ENCODE results near the gene NCKAP5. TPM values are rescaled to one million over a fixed set of nuclear protein-coding genes. Genes with fewer than 3 reads are reported as not detected.

The NCKAP5 gene
- total RNA-seq, 1 experiment from 2014 or later = 3.2 TPM

DNA sequence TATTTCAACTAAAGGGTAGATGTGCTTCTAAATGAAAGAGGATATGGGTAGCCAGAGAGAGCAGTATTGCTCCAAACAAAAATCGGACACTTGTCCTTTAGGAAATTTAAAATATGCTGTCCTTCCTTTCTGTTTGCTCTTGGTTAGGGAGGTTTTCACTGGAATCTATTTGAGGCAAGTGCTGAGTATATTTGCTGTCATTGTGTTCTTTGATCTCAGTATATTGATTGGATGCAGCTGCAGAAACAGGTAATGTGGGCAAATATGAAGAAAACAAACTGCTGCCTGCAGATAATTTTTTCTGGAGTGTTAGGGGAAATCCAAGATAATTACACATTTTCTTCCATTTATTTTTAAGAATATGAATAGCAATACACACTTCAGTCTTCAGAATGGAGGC lies 410.2 kb downstream of the NCKAP5 start:
- Histone ChIP-seq H3K9ac (ENCODE audit: low read length) (no peak overlapping the region), H3K9me3 (ENCODE audit: low read length) (no peaks in the 10 kb centered on the region), H3K4me2 (ENCODE audit: low read length) (no peak overlapping the region), H3K79me2 (ENCODE audit: low read length) (no peaks in the 10 kb centered on the region), H3K4me1 (ENCODE audit: insufficient read depth, low read length) (no peaks in the 10 kb centered on the region), H3K36me3 (ENCODE audit: low read depth, low read length) (0 out of 2 replicates have a peak, but pooled peaks cover 3% of the 10 kb centered on the region), H2AFZ (ENCODE audit: low read length) (no peak overlapping the region), H3K9me2 (replicated peaks; ENCODE audit: low read length) (no peaks in the 10 kb centered on the region), H3K27me3 (ENCODE audit: low read length) (no peaks in the 10 kb centered on the region), H3F3A (ENCODE audit: low read length, unreplicated experiment) (no peaks in the 10 kb centered on the region), H3K4me3 (ENCODE audit: low read length) (no peak overlapping the region), H3K27ac (ENCODE audit: low read length) (no peak overlapping the region), H4K20me1 (ENCODE audit: low read length) (no peaks in the 10 kb centered on the region)
- ChIA-PET CTCF (no interaction called here), POLR2A (ENCODE audit: unreplicated experiment) (no interaction called here)
- no peak for ATAC-seq
- no TSS peak for BruUV-seq (replicated peaks)
- no peak for DNase-seq
- intact Hi-C loops (cut with micrococcal nuclease) = no loop called here
- no peak for TF ChIP-seq EZH2phosphoT487 (IDR thresholded peaks at IDR 0.05; ENCODE audit: borderline replicate concordance, low read length)
- no peak for TF ChIP-seq CTCF (conservative IDR thresholded peaks at IDR 0.05; ENCODE audit: low read depth, low read length)
- no peak for TF ChIP-seq EZH2 (IDR thresholded peaks at IDR 0.05; ENCODE audit: low read length, unreplicated experiment)

- H3F3A ChIP-seq (ENCODE audit: low read length, unreplicated experiment) = no peaks in the 10 kb centered on the region
- DNase-seq = no peak
- ChIA-PET CTCF (no interaction called here), POLR2A (ENCODE audit: unreplicated experiment) (no interaction called here)
- H3K4me1 ChIP-seq (ENCODE audit: insufficient read depth, low read length) = no peaks in the 10 kb centered on the region
- intact Hi-C loops (cut with micrococcal nuclease) = no loop called here
- H3K36me3 ChIP-seq (ENCODE audit: low read depth, low read length) = 0 out of 2 replicates have a peak, but pooled peaks cover 3% of the 10 kb centered on the region
- TF ChIP-seq CTCF (conservative IDR thresholded peaks at IDR 0.05; ENCODE audit: low read depth, low read length) (no peak), EZH2 (IDR thresholded peaks at IDR 0.05; ENCODE audit: low read length, unreplicated experiment) (no peak), EZH2phosphoT487 (IDR thresholded peaks at IDR 0.05; ENCODE audit: borderline replicate concordance, low read length) (no peak)
- no peak for ATAC-seq
- no peaks in the 10 kb centered on the region for H3K9me3 ChIP-seq (ENCODE audit: low read length)
- H3K27ac ChIP-seq (ENCODE audit: low read length) = no peak overlapping the region
- no TSS peak for BruUV-seq (replicated peaks)
- no peak overlapping the region for H3K4me3 ChIP-seq (ENCODE audit: low read length)
- no peaks in the 10 kb centered on the region for H3K79me2 ChIP-seq (ENCODE audit: low read length)
- H4K20me1 ChIP-seq (ENCODE audit: low read length) = no peaks in the 10 kb centered on the region
- no peaks in the 10 kb centered on the region for H3K9me2 ChIP-seq (replicated peaks; ENCODE audit: low read length)
- no peaks in the 10 kb centered on the region for H3K27me3 ChIP-seq (ENCODE audit: low read length)
- H3K4me2 ChIP-seq (ENCODE audit: low read length) = no peak overlapping the region
- no peak overlapping the region for H3K9ac ChIP-seq (ENCODE audit: low read length)
- H2AFZ ChIP-seq (ENCODE audit: low read length) = no peak overlapping the region
Measured at GRCh38 chr2:133157141-133157540, 411.1 kb downstream of the NCKAP5 start.

- BruUV-seq (replicated peaks) = no TSS peak
- no peak for TF ChIP-seq CTCF (conservative IDR thresholded peaks at IDR 0.05; ENCODE audit: low read depth, low read length)
- TF ChIP-seq EZH2 (IDR thresholded peaks at IDR 0.05; ENCODE audit: low read length, unreplicated experiment) = no peak
- TF ChIP-seq EZH2phosphoT487 (IDR thresholded peaks at IDR 0.05; ENCODE audit: borderline replicate concordance, low read length) = no peak
- Histone ChIP-seq H3K79me2 (ENCODE audit: low read length) (no peaks in the 10 kb centered on the region), H3K4me2 (ENCODE audit: low read length) (no peak overlapping the region), H3K4me3 (ENCODE audit: low read length) (no peak overlapping the region), H3K9me2 (replicated peaks; ENCODE audit: low read length) (no peaks in the 10 kb centered on the region), H3K9me3 (ENCODE audit: low read length) (no peaks in the 10 kb centered on the region), H3K4me1 (ENCODE audit: insufficient read depth, low read length) (no peaks in the 10 kb centered on the region), H3K27ac (ENCODE audit: low read length) (no peak overlapping the region), H3F3A (ENCODE audit: low read length, unreplicated experiment) (no peaks in the 10 kb centered on the region), H3K27me3 (ENCODE audit: low read length) (no peaks in the 10 kb centered on the region), H3K9ac (ENCODE audit: low read length) (no peak overlapping the region), H4K20me1 (ENCODE audit: low read length) (no peaks in the 10 kb centered on the region), H3K36me3 (ENCODE audit: low read depth, low read length) (0 out of 2 replicates have a peak, but pooled peaks cover 3% of the 10 kb centered on the region), H2AFZ (ENCODE audit: low read length) (no peak overlapping the region)
- intact Hi-C loops (cut with micrococcal nuclease) = no loop called here
- DNase-seq (no peak), ATAC-seq (no peak)
- ChIA-PET POLR2A (ENCODE audit: unreplicated experiment) (no interaction called here), CTCF (no interaction called here)
Measured at GRCh38 chr2:133152801-133153200, 415.5 kb downstream of the NCKAP5 start.

Data from PC-3 (cell line).